ENCODE measurements around the gene AP1S3.

The AP1S3 gene

GRCh38 chr2:223720367-223720766 lies 117.0 kb downstream of the AP1S3 start:
- no peaks in the 10 kb centered on the region for H3K79me2 ChIP-seq (ENCODE audit: insufficient read depth, low read length)
- no peaks in the 10 kb centered on the region for H3K27me3 ChIP-seq (ENCODE audit: insufficient read depth, low read length, poor library complexity, severe bottlenecking)
- no peak overlapping the region for H2AFZ ChIP-seq (ENCODE audit: low read length)
- no peak for TF ChIP-seq EZH2phosphoT487 (IDR thresholded peaks at IDR 0.05; ENCODE audit: borderline replicate concordance)
- H3K9me2 ChIP-seq (replicated peaks; ENCODE audit: low read depth, low read length): no peaks in the 10 kb centered on the region
- H4K20me1 ChIP-seq (ENCODE audit: insufficient read depth, low read length, poor library complexity, severe bottlenecking): no peaks in the 10 kb centered on the region
- no peaks in the 10 kb centered on the region for H3K4me1 ChIP-seq (ENCODE audit: insufficient read depth, low read length, poor library complexity, severe bottlenecking)
- H3K4me3 ChIP-seq (ENCODE audit: low read length, poor library complexity, severe bottlenecking): no peak overlapping the region
- H3F3A ChIP-seq (ENCODE audit: low read depth): no peaks in the 10 kb centered on the region
- no peaks in the 10 kb centered on the region for H3K9me3 ChIP-seq (ENCODE audit: insufficient read depth, low read depth, low read length)
- H3K36me3 ChIP-seq (ENCODE audit: insufficient read depth, low read length): no peaks in the 10 kb centered on the region
- no peak overlapping the region for H3K9ac ChIP-seq (ENCODE audit: low read depth, low read length, poor library complexity, severe bottlenecking)
- H3K4me2 ChIP-seq (ENCODE audit: low read depth, low read length, poor library complexity, severe bottlenecking): no peak overlapping the region

GRCh38 chr2:223712642-223713041 lies 124.7 kb downstream of the AP1S3 start:
- Histone ChIP-seq H3K79me2 (ENCODE audit: insufficient read depth, low read length) (no peaks in the 10 kb centered on the region), H3K9me2 (replicated peaks; ENCODE audit: low read depth, low read length) (no peaks in the 10 kb centered on the region), H3K9ac (ENCODE audit: low read depth, low read length, poor library complexity, severe bottlenecking) (no peak overlapping the region), H3F3A (ENCODE audit: low read depth) (no peaks in the 10 kb centered on the region), H3K4me2 (ENCODE audit: low read depth, low read length, poor library complexity, severe bottlenecking) (no peak overlapping the region), H3K9me3 (ENCODE audit: insufficient read depth, low read depth, low read length) (no peaks in the 10 kb centered on the region), H3K4me1 (ENCODE audit: insufficient read depth, low read length, poor library complexity, severe bottlenecking) (no peaks in the 10 kb centered on the region), H4K20me1 (ENCODE audit: insufficient read depth, low read length, poor library complexity, severe bottlenecking) (no peaks in the 10 kb centered on the region), H3K27me3 (ENCODE audit: insufficient read depth, low read length, poor library complexity, severe bottlenecking) (no peaks in the 10 kb centered on the region), H2AFZ (ENCODE audit: low read length) (no peak overlapping the region), H3K36me3 (ENCODE audit: insufficient read depth, low read length) (no peaks in the 10 kb centered on the region), H3K4me3 (ENCODE audit: low read length, poor library complexity, severe bottlenecking) (no peak overlapping the region)
- TF ChIP-seq CTCF (conservative IDR thresholded peaks at IDR 0.05; ENCODE audit: low read length) (no peak), EZH2phosphoT487 (IDR thresholded peaks at IDR 0.05; ENCODE audit: borderline replicate concordance) (no peak)

- no peaks in the 10 kb centered on the region for H3K9me3 ChIP-seq (ENCODE audit: insufficient read depth, low read depth, low read length)
- no peak overlapping the region for H2AFZ ChIP-seq (ENCODE audit: low read length)
- no peak overlapping the region for H3K4me2 ChIP-seq (ENCODE audit: low read depth, low read length, poor library complexity, severe bottlenecking)
- H3K9ac ChIP-seq (ENCODE audit: low read depth, low read length, poor library complexity, severe bottlenecking): no peak overlapping the region
- H4K20me1 ChIP-seq (ENCODE audit: insufficient read depth, low read length, poor library complexity, severe bottlenecking): no peaks in the 10 kb centered on the region
- peaks cover 3% of the 10 kb centered on the region for H3K4me1 ChIP-seq (ENCODE audit: insufficient read depth, low read length, poor library complexity, severe bottlenecking)
- no peak for TF ChIP-seq CTCF (conservative IDR thresholded peaks at IDR 0.05; ENCODE audit: low read length)
- no peak for TF ChIP-seq EZH2phosphoT487 (IDR thresholded peaks at IDR 0.05; ENCODE audit: borderline replicate concordance)
- H3K36me3 ChIP-seq (ENCODE audit: insufficient read depth, low read length): no peaks in the 10 kb centered on the region
- no peak overlapping the region for H3K4me3 ChIP-seq (ENCODE audit: low read length, poor library complexity, severe bottlenecking)
- no peaks in the 10 kb centered on the region for H3K79me2 ChIP-seq (ENCODE audit: insufficient read depth, low read length)
- no peaks in the 10 kb centered on the region for H3K27me3 ChIP-seq (ENCODE audit: insufficient read depth, low read length, poor library complexity, severe bottlenecking)
- no peaks in the 10 kb centered on the region for H3K9me2 ChIP-seq (replicated peaks; ENCODE audit: low read depth, low read length)
- no peaks in the 10 kb centered on the region for H3F3A ChIP-seq (ENCODE audit: low read depth)
Observed at GRCh38 chr2:223711596-223712326, 125.6 kb downstream of the AP1S3 start.

Data from Loucy (cell line).